Right atrium auricular region (tissue), 2 donors: ENCODE measurements around the gene COLQ. TPM values are rescaled to one million over a fixed set of nuclear protein-coding genes. Genes with fewer than 3 reads are reported as not detected.
A peak's percentile ranks its signal among the peaks of the same experiment; 100 is the strongest.
"Not testable (repeated sequence)": the region's sequence is repeated elsewhere in the genome, so short reads cannot be mapped to it uniquely, and the experiment has no call there.

Experiments used
- DNase-seq: peaks from one replicate; pipeline ENCODE4 v3.0.0-alpha.2; 2019; ENCODE audit warnings: low spot score
- H3K27ac ChIP-seq, 2 donors: fragments of 200-600 bp; sonication (generic); 1 replicate in 1 of 2; 2 replicates in 1 of 2; pipeline ENCODE4 v1.5.1; 2016 to 2019
- H3K27me3 ChIP-seq, 2 donors: fragments of 200-600 bp; sonication (generic); one replicate each; pipeline versions ENCODE4 v1.5.1 to v1.6.0; 2017 to 2019
- H3K36me3 ChIP-seq: fragments of 200-600 bp; sonication (generic); one replicate; pipeline ENCODE4 v1.5.1; 2016
- H3K4me1 ChIP-seq, 2 donors: fragments of 200-600 bp; sonication (generic); one replicate each; pipeline versions ENCODE4 v1.5.1 to v1.6.0; 2017 to 2019
- H3K4me3 ChIP-seq, 2 donors: fragments of 200-600 bp; sonication (generic); 1 replicate in 1 of 2; 2 replicates in 1 of 2; pipeline ENCODE4 v1.5.1; 2017 to 2019; ENCODE audit warnings: mild to moderate bottlenecking in 1 of 2, moderate library complexity in 1 of 2
- H3K9me3 ChIP-seq, 2 donors: fragments of 200-600 bp; sonication (generic); one replicate each; pipeline ENCODE4 v1.5.1; 2019
- total RNA-seq, 2 donors: library from RNA; depleted of rRNA; stranded (reverse); fragments of >200 nt; gene quantifications; one replicate each; pipeline ENCODE4 v1.1.0, GENCODE V29; 2016
- TF ChIP-seq, protein P1 (sequence below), 2 donors: fragments of 200-600 bp; sonication (generic); IDR thresholded peaks; one replicate each; pipeline ENCODE4 v1.5.1; 2019; ENCODE audit warnings: antibody characterized with exemption in 2 of 2

COLQ gene
- total RNA-seq, 2 donors from 2014 or later, result 24.3 to 38.3 TPM

DNA sequence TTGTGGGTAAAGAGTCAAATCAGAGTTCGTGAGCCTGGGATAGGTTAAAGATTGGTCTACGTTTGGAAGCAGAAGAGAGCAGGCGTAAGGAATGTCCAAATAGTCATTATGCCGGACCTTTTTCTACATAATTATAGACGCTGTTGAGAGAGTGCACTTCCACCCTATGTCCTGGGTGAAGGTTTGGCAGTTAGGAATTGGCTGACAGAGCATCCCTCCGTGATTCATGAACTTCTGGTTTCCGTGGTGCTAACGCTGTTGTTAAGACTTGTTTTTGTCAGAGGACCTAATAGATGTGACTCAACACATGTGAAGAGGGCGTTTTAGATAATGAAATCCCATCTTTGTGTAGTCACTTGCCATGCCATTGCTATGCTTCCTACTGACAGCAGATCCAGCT, 93.0 kb downstream of the COLQ start:
- DNase-seq, result no peak
- H3K27ac ChIP-seq, result peak overlapping the region in 1 of 2 donors; percentile 83
- H3K4me3 ChIP-seq, result peak overlapping the region; percentile 87 to 96
- peaks cover 0 to 29% of the 10 kb centered on the region in 2 donors for H3K4me1 ChIP-seq
- H3K27me3 ChIP-seq, result no peaks in the 10 kb centered on the region
- no peaks in the 10 kb centered on the region for H3K9me3 ChIP-seq
- H3K36me3 ChIP-seq, result peaks cover 18% of the 10 kb centered on the region
- TF ChIP-seq, protein P1, sequence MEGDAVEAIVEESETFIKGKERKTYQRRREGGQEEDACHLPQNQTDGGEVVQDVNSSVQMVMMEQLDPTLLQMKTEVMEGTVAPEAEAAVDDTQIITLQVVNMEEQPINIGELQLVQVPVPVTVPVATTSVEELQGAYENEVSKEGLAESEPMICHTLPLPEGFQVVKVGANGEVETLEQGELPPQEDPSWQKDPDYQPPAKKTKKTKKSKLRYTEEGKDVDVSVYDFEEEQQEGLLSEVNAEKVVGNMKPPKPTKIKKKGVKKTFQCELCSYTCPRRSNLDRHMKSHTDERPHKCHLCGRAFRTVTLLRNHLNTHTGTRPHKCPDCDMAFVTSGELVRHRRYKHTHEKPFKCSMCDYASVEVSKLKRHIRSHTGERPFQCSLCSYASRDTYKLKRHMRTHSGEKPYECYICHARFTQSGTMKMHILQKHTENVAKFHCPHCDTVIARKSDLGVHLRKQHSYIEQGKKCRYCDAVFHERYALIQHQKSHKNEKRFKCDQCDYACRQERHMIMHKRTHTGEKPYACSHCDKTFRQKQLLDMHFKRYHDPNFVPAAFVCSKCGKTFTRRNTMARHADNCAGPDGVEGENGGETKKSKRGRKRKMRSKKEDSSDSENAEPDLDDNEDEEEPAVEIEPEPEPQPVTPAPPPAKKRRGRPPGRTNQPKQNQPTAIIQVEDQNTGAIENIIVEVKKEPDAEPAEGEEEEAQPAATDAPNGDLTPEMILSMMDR (IDR thresholded peaks at IDR 0.05), result no peak

DNA sequence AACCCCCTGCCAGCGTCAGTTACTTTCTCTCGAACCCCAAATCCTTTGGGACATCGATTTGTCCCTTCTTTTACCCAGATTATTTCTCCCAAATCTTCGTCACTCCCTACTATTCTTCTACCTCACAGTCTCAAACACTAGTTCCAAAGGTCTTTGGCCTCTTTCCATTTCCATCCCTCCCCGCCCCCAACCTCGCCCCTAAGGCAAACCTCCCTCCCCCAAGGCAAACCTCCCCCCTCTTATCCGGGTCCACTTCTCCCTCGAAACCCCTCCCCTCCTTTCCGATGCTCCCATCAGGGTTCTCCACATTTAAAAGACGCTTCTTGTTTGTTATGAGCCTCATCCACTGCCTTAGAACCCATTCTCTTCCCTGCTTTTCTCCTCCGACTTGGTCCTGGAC, 93.5 kb downstream of the COLQ start:
- Histone ChIP-seq H3K9me3 (no peaks in the 10 kb centered on the region), H3K36me3 (peaks cover 23% of the 10 kb centered on the region), H3K27me3 (no peaks in the 10 kb centered on the region), H3K27ac (peak overlapping the region; percentile 82 to 83), H3K4me1 (peaks cover 0 to 29% of the 10 kb centered on the region in 2 donors), H3K4me3 (peak overlapping the region; percentile 87 to 96)
- TF ChIP-seq, protein P1 (IDR thresholded peaks at IDR 0.05), result no peak
- DNase-seq, result no peak

DNA sequence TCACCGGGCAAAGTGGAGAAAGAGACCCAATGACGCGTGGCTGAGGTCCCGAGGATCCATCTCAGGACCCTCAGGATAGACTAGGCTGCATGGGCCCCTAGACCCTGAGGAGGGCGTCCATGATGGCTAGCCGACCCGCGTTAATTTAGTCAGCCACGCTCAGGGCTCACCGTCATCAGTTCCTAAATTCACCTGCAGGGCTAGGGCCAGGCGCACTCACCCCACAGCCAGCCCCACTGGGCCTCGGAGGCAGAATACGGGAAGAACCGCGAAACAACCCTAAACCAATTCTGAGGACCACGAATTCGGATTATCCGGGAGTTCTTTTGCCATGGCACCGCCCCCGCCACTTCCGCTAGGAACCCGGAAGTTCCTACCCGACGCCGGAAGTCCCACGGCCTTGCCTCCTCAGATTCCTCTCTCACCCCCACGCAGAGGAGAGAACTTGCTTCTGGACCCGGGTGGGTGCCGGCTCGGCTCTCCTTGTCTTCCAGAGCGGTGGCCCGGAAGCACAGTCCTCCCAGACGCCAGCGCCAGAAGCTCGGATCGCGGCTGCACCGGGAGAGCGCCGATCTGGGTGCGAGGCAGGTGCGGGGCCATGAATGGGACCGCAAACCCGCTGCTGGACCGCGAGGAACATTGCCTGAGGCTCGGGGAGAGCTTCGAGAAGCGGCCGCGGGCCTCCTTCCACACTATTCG, 94.2 kb downstream of the COLQ start, which contains the start of the genes EAF1 and METTL6:
TSS of gene EAF1 (plus strand) at position 417 of the 699 bp plus-strand sequence. CDS start at position 599, 182 bp downstream.
TSS of gene METTL6 (minus strand) at position 363 of the 699 bp plus-strand sequence. CDS start 1,033 bp downstream, outside the sequence.
- Histone ChIP-seq H3K36me3 (peaks cover 27% of the 10 kb centered on the region), H3K4me1 (peaks cover 0 to 29% of the 10 kb centered on the region in 2 donors)
- TF ChIP-seq, protein P1 (IDR thresholded peaks at IDR 0.05), result peak in 1 of 2 donors; percentile 38

DNA sequence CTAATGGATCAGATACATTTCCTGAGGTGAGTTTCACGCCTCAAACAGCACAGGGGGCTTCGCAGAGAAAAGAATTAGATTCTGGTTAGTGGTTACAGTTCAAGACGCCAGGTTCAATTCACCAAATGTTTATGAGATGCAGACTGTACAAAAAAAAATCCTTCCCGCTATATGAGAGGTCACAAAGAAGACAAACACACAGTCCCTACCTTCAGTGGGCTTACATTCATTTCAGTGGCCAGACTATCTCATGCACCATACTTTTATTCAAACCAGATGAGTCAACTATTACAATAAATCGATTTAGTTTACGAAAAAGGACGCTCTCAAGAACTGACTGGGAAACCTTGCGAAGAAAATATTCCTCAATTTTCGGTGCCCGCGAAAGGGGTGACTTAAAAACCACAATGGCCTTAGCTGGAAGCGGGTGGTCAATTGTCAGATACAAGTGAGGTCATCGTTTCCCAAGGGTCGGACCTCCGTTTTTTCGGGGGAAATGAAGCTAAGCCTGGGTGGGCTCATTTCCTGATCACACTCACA, 94.9 kb downstream of the COLQ start:
- H3K9me3 ChIP-seq, result no peaks in the 10 kb centered on the region
- H3K27ac ChIP-seq, result peak overlapping the region; percentile 82 to 83
- no peak for DNase-seq
- peaks cover 34% of the 10 kb centered on the region for H3K36me3 ChIP-seq
- H3K27me3 ChIP-seq, result no peaks in the 10 kb centered on the region
- H3K4me3 ChIP-seq, result peak overlapping the region; percentile 87 to 96
- TF ChIP-seq, protein P1 (IDR thresholded peaks at IDR 0.05), result no peak
- H3K4me1 ChIP-seq, result peaks cover 0 to 29% of the 10 kb centered on the region in 2 donors

More for the DNA sequence above, 94.2 kb downstream of the COLQ start, which contains the start of the genes EAF1 and METTL6:
- no peaks in the 10 kb centered on the region for H3K27me3 ChIP-seq
- DNase-seq, result peak; percentile 88
- H3K4me3 ChIP-seq, result peak within 1 kb of the TSS; percentile 87 to 96
- H3K27ac ChIP-seq, result peak within 1 kb of the TSS; percentile 82 to 83
- no peaks in the 10 kb centered on the region for H3K9me3 ChIP-seq

DNA sequence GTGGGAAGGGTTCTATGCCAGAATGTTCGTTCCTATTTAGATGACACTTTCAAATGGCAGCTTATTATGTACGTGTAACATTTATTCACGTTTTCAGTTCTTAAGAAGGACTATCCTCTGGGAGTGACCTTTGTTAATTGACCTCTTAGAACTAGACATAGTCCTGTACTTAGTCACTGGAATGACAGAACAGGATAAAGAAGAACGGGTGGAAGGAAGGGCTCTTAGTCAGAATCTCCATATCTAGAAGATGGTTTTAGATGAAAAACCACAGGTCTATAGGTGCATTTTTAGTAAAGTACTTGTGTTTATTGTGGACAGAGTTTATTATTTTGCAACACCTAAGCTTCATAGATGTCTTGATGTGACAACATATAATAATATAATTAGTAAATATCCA, 100.6 kb downstream of the COLQ start:
- peaks cover 0 to 4% of the 10 kb centered on the region in 2 donors for H3K4me1 ChIP-seq
- no peak overlapping the region for H3K27ac ChIP-seq
- peaks cover 27% of the 10 kb centered on the region for H3K36me3 ChIP-seq
- H3K27me3 ChIP-seq, result no peaks in the 10 kb centered on the region
- DNase-seq, result no peak
- TF ChIP-seq, protein P1 (IDR thresholded peaks at IDR 0.05), result no peak
- H3K4me3 ChIP-seq, result no peak overlapping the region
- no peaks in the 10 kb centered on the region for H3K9me3 ChIP-seq

DNA sequence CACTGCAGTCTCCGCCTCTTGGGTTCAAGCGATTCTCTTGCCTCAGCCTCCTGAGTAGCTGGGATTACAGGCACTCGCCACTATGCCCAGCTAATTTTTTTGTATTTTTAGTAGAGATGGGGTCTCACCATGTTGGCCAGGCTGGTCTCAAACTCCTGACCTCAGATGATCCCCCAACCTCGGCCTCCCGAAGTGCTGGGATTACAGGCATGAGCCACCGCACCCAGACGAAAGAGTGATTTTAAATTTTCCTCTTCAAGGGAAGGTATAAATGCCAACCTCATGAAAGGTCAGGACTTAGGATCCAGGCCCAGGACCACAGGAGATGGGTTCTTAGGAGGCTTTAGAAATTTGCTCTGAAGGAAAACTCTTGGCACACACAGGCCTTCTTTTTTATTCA, 110.5 kb downstream of the COLQ start:
- not testable (repeated sequence) for H3K9me3 ChIP-seq, H3K27ac ChIP-seq, H3K27me3 ChIP-seq, H3K4me1 ChIP-seq, H3K4me3 ChIP-seq, DNase-seq
- peaks cover 34% of the 10 kb centered on the region for H3K36me3 ChIP-seq
